ENCODE results near the gene FBLN2.

GRCh38 chr3:13533885-13534301 is 15.0 kb upstream of the FBLN2 start:
- TF ChIP-seq, protein P1, sequence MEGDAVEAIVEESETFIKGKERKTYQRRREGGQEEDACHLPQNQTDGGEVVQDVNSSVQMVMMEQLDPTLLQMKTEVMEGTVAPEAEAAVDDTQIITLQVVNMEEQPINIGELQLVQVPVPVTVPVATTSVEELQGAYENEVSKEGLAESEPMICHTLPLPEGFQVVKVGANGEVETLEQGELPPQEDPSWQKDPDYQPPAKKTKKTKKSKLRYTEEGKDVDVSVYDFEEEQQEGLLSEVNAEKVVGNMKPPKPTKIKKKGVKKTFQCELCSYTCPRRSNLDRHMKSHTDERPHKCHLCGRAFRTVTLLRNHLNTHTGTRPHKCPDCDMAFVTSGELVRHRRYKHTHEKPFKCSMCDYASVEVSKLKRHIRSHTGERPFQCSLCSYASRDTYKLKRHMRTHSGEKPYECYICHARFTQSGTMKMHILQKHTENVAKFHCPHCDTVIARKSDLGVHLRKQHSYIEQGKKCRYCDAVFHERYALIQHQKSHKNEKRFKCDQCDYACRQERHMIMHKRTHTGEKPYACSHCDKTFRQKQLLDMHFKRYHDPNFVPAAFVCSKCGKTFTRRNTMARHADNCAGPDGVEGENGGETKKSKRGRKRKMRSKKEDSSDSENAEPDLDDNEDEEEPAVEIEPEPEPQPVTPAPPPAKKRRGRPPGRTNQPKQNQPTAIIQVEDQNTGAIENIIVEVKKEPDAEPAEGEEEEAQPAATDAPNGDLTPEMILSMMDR (IDR thresholded peaks at IDR 0.05) = no peak
- no peak for TF ChIP-seq RAD21 (conservative IDR thresholded peaks at IDR 0.05 in 1 of 2, IDR thresholded peaks at IDR 0.05 in 1 of 2)
- TF ChIP-seq RNF2 (IDR thresholded peaks at IDR 0.05; ENCODE audit: borderline replicate concordance, low read depth) = no peak
- no peak for TF ChIP-seq HEYL (CRISPR knock-in tag; IDR thresholded peaks at IDR 0.05)

Data from A549 (cell line).